SJSA1 (cell line): ENCODE data around the gene MTMR3. TPM values are rescaled to one million over a fixed set of nuclear protein-coding genes. Genes with fewer than 3 reads are reported as not detected.
A peak's percentile ranks its signal among the peaks of the same experiment; 100 is the strongest.

Experiments
- DNase-seq, 2 experiments: peaks; one replicate each; pipeline ENCODE4 v3.0.0-alpha.2; 2015 to 2020; ENCODE audit warnings: low spot score in 2 of 2, low read depth in 1 of 2
- H3K27ac ChIP-seq: fragments of 250-450 bp; sonication (Bioruptor Pico); 2 replicates; pipeline ENCODE4 v1.5.1; 2020; ENCODE audit warnings: mild to moderate bottlenecking, moderate library complexity
- H3K27me3 ChIP-seq: fragments of 250-450 bp; sonication (Bioruptor Pico); replicated peaks from 2 replicates; pipeline ENCODE4 v1.5.1; 2020; ENCODE audit warnings: mild to moderate bottlenecking, moderate library complexity
- H3K36me3 ChIP-seq: fragments of 250-450 bp; sonication (Bioruptor Pico); 2 replicates; pipeline ENCODE4 v1.5.1; 2020; ENCODE audit warnings: mild to moderate bottlenecking
- H3K4me1 ChIP-seq: fragments of 250-450 bp; sonication (Bioruptor Pico); replicated peaks from 2 replicates; pipeline ENCODE4 v1.6.1; 2021; ENCODE audit warnings: mild to moderate bottlenecking
- H3K4me3 ChIP-seq: fragments of 250-450 bp; sonication (Bioruptor Pico); 2 replicates; pipeline ENCODE4 v1.5.1; 2020; ENCODE audit warnings: mild to moderate bottlenecking
- H3K9me3 ChIP-seq: fragments of 250-450 bp; sonication (Bioruptor Pico); replicated peaks from 2 replicates; pipeline ENCODE4 v1.5.1; 2020; ENCODE audit warnings: mild to moderate bottlenecking
- total RNA-seq: library from RNA; depleted of rRNA; stranded (reverse); fragments of >200 nt; shearing (Covaris generic); gene quantifications from 2 replicates; pipeline ENCODE4 v1.2.3, GENCODE V29; 2014

Gene MTMR3
- total RNA-seq, 1 experiment from 2014 or later = 26.4 TPM

- Histone ChIP-seq H3K27me3 (no peaks in the 10 kb centered on the region), H3K36me3 (peaks cover 4% of the 10 kb centered on the region), H3K4me3 (no peak overlapping the region), H3K4me1 (0 out of 2 replicates have a peak, but pooled peaks cover 3% of the 10 kb centered on the region), H3K27ac (no peak overlapping the region), H3K9me3 (no peaks in the 10 kb centered on the region)
- DNase-seq = no peak
Observed at GRCh38 chr22:29879753-29880152, 3.2 kb upstream of the MTMR3 start.

- H3K4me1 ChIP-seq = peaks cover 13% of the 10 kb centered on the region
- no peaks in the 10 kb centered on the region for H3K9me3 ChIP-seq
- DNase-seq = no peak
- peak overlapping the region; percentile 93 for H3K4me3 ChIP-seq
- H3K36me3 ChIP-seq = peaks cover 4% of the 10 kb centered on the region
- no peak overlapping the region for H3K27ac ChIP-seq
- no peaks in the 10 kb centered on the region for H3K27me3 ChIP-seq
Observed at GRCh38 chr22:29882716-29883044, 294 bp upstream of the MTMR3 start.

- Histone ChIP-seq H3K36me3 (peaks cover 4% of the 10 kb centered on the region), H3K4me3 (peak overlapping the region; percentile 93), H3K4me1 (peaks cover 13% of the 10 kb centered on the region), H3K9me3 (no peaks in the 10 kb centered on the region), H3K27ac (peak overlapping the region; percentile 95), H3K27me3 (no peaks in the 10 kb centered on the region)
- DNase-seq = no peak
Observed at GRCh38 chr22:29883775-29884097, 762 bp downstream of the MTMR3 start.

GRCh38 chr22:29885610-29886009 lies 2.6 kb downstream of the MTMR3 start:
- H3K4me1 ChIP-seq = peaks cover 13% of the 10 kb centered on the region
- H3K27ac ChIP-seq = no peak overlapping the region
- DNase-seq = no peak
- H3K36me3 ChIP-seq = peaks cover 4% of the 10 kb centered on the region
- no peak overlapping the region for H3K4me3 ChIP-seq
- no peaks in the 10 kb centered on the region for H3K9me3 ChIP-seq
- H3K27me3 ChIP-seq = no peaks in the 10 kb centered on the region

- DNase-seq = no peak
- peaks cover 4% of the 10 kb centered on the region for H3K36me3 ChIP-seq
Observed at GRCh38 chr22:29886596-29886995, 3.6 kb downstream of the MTMR3 start.

GRCh38 chr22:29887358-29887757 lies 4.4 kb downstream of the MTMR3 start:
- Histone ChIP-seq H3K4me1 (peaks cover 13% of the 10 kb centered on the region), H3K9me3 (no peaks in the 10 kb centered on the region), H3K27ac (no peak overlapping the region), H3K27me3 (no peaks in the 10 kb centered on the region), H3K36me3 (peaks cover 4% of the 10 kb centered on the region), H3K4me3 (no peak overlapping the region)
- DNase-seq = no peak

More at GRCh38 chr22:29886596-29886995, 3.6 kb downstream of the MTMR3 start:
- Histone ChIP-seq H3K4me3 (no peak overlapping the region), H3K27me3 (no peaks in the 10 kb centered on the region), H3K9me3 (no peaks in the 10 kb centered on the region), H3K27ac (no peak overlapping the region), H3K4me1 (peaks cover 13% of the 10 kb centered on the region)

- DNase-seq = no peak
- Histone ChIP-seq H3K4me1 (peaks cover 6% of the 10 kb centered on the region), H3K4me3 (no peak overlapping the region), H3K9me3 (no peaks in the 10 kb centered on the region), H3K27ac (no peak overlapping the region), H3K36me3 (no peaks in the 10 kb centered on the region), H3K27me3 (no peaks in the 10 kb centered on the region)
Observed at GRCh38 chr22:29890760-29891159, 7.8 kb downstream of the MTMR3 start.

GRCh38 chr22:29892315-29893156 lies 9.6 kb downstream of the MTMR3 start:
- Histone ChIP-seq H3K4me1 (no peaks in the 10 kb centered on the region; the same call in 1 of the 2 replicates), H3K36me3 (no peaks in the 10 kb centered on the region), H3K4me3 (no peak overlapping the region), H3K27ac (no peak overlapping the region), H3K27me3 (no peaks in the 10 kb centered on the region), H3K9me3 (no peaks in the 10 kb centered on the region)
- no peak for DNase-seq

GRCh38 chr22:29901354-29901753 lies 18.4 kb downstream of the MTMR3 start:
- DNase-seq = no peak
- Histone ChIP-seq H3K27ac (no peak overlapping the region), H3K36me3 (no peaks in the 10 kb centered on the region), H3K4me1 (peaks cover 16% of the 10 kb centered on the region), H3K27me3 (no peaks in the 10 kb centered on the region), H3K9me3 (no peaks in the 10 kb centered on the region), H3K4me3 (no peak overlapping the region)

GRCh38 chr22:29903371-29903770 lies 20.4 kb downstream of the MTMR3 start:
- no peak for DNase-seq
- H3K27me3 ChIP-seq = no peaks in the 10 kb centered on the region
- H3K9me3 ChIP-seq = no peaks in the 10 kb centered on the region
- H3K4me3 ChIP-seq = no peak overlapping the region
- no peak overlapping the region for H3K27ac ChIP-seq
- H3K4me1 ChIP-seq = peaks cover 33% of the 10 kb centered on the region
- H3K36me3 ChIP-seq = no peaks in the 10 kb centered on the region

GRCh38 chr22:29904020-29904419 lies 21.0 kb downstream of the MTMR3 start:
- DNase-seq = no peak
- no peak overlapping the region for H3K4me3 ChIP-seq
- H3K27ac ChIP-seq = no peak overlapping the region
- no peaks in the 10 kb centered on the region for H3K27me3 ChIP-seq
- no peaks in the 10 kb centered on the region for H3K36me3 ChIP-seq
- H3K4me1 ChIP-seq = peaks cover 36% of the 10 kb centered on the region
- no peaks in the 10 kb centered on the region for H3K9me3 ChIP-seq

GRCh38 chr22:29907753-29908515 lies 25.0 kb downstream of the MTMR3 start:
- peak; percentile 90 to 91 for DNase-seq
- H3K4me3 ChIP-seq = no peak overlapping the region
- H3K27ac ChIP-seq = peak overlapping the region; percentile 56
- H3K36me3 ChIP-seq = no peaks in the 10 kb centered on the region
- no peaks in the 10 kb centered on the region for H3K9me3 ChIP-seq
- H3K4me1 ChIP-seq = peaks cover 32% of the 10 kb centered on the region
- no peaks in the 10 kb centered on the region for H3K27me3 ChIP-seq

GRCh38 chr22:29912141-29912540 lies 29.2 kb downstream of the MTMR3 start:
- no peak overlapping the region for H3K4me3 ChIP-seq
- no peaks in the 10 kb centered on the region for H3K36me3 ChIP-seq
- no peak overlapping the region for H3K27ac ChIP-seq
- no peaks in the 10 kb centered on the region for H3K9me3 ChIP-seq
- no peak for DNase-seq
- no peaks in the 10 kb centered on the region for H3K27me3 ChIP-seq
- H3K4me1 ChIP-seq = peaks cover 69% of the 10 kb centered on the region
